T1000 (cell line): ENCODE results near the gene CDC7.

Experiments used
- DNase-seq: peaks from one replicate; lab custom pipeline; 2025; ENCODE audit warnings: mixed read lengths; lab: John Stamatoyannopoulos, UW

The CDC7 gene

DNA sequence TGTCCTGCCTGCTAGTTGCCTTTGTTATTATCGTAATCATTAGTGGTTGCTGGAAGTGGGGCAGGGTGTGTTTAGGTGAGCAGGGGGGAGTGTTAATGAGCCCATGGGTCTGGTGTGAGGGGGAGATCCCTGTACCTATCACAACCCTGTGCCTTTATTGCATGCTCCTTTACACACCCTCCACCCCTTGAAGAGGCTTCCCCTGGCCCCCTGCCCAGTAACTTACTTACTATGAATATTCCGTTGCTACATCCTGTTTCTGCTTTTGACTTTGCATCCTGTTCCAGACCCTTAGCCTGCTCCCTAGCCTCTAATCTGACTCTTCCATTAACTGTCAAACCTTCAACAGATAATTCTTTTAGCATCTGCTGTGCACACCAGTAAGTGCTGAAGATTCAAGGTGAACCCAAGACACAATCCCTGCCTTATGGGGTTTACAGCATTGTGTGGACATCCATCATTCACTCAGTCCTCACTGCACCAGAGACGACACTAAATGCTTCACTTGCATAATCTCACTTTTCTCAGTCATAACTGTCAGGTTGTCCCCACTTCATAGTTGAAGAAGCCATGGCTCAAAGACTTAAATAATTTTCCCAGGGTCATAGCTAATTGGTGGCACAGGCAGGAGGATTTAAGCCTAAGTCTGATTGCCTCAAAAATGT, 47.9 kb downstream of the CDC7 start:
- DNase-seq: no peak

DNA sequence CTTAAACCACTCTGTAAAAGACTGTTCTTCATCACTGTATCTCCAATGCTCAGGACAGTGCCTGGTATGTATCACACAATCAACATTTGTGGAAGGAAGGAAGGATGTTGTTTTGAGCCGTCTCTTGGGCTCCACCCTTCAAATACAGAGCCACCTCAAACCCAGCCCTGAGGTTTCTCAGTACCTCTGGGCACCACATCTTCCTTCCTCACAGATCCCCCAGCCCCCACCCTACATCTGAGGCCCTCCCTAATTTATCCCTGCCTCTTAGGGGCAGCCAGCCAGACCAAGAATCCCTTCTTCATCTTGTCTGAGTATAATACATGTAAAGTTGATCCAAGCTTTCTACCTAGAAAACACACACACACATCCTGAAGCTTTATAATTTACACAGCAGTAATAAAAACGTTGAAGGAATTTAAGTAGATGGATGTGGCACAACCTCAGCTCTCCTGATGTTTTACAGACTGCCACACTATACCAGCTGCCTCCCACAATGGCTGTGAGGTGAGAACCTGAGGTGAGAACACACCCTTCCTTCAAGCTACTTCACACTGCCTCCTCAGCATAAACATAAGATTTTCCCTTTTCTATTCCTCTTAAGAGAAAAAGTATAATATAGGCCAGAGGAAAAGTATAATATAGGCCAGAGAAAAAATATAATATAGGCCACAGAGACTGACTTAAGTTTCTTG, 48.5 kb downstream of the CDC7 start:
- no peak for DNase-seq

DNA sequence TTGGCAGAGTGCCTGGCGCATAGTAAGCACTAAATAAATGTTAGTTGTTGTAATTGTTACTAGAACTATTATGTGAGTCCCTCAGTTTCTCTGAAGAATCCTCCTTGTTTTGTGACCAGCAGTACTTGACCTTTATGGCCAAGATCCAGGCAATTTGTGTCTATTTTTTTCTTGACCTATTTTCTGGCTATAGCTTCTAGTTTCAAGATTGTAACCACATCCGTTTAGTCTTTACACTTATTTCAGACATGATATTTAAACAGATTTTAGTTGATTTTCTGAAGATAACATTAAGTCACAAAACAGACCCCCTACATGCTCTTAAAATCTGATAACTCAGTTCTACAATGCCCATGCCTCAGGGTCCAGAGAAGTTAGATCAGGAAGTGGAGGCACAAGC, 50.3 kb downstream of the CDC7 start:
- DNase-seq: no peak

DNA sequence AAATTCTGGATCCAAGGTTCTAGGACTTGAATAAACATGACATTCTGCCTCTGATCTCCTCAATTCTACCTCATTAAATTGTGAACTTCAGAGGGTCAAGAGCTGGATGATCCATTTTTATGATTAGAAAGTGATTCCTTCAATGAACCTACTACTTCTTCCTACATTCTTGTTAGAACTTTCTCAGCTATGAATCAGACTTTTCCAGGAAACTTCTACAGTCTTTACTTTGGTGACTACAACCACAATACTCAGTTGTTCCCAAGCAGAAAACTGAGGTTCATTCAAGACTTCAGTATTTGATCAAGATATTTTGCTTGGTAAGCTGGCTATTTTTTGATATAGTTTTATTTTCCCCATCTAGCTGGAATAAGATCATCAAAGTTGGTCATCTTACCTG, 51.4 kb downstream of the CDC7 start:
- no peak for DNase-seq

DNA sequence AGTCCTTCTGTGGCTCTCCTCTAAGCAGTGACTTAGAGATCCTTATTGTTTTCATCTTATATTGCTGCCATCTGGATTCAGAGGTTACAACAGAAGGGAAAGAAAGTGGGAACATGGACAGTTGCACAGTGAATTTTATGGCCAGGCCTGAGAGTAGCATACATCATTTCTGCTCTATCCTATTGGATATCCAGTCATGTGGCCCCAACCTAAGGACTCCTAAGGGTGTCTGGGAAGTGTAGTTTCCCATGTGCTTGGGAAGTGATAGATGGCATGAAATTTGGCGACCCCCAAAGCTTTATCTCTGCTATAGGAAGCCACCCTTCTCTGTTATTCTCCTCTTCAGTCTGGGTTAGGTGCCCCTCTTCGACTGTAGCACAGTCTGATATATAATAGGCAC, 51.9 kb downstream of the CDC7 start:
- DNase-seq: no peak

DNA sequence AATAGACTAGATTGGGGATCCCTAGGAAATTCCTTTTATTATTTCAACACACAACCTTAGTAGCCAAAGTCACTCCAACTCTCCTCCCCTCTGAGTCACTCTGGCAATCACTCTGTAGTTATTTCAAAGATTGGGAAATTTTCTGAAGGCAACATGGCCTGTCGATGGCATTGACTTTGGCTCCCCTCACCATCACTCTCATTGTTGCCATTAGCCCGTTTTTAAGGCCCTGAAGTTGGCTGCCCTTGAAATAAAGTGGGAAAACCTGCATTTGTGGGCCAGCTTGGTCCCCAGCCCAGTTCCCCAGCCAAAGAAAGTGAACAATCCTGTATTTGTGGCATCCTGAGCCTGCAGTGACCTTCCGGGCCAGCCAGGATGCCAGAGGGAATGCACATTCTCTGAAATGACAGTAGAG, 52.5 kb downstream of the CDC7 start:
- DNase-seq: no peak

DNA sequence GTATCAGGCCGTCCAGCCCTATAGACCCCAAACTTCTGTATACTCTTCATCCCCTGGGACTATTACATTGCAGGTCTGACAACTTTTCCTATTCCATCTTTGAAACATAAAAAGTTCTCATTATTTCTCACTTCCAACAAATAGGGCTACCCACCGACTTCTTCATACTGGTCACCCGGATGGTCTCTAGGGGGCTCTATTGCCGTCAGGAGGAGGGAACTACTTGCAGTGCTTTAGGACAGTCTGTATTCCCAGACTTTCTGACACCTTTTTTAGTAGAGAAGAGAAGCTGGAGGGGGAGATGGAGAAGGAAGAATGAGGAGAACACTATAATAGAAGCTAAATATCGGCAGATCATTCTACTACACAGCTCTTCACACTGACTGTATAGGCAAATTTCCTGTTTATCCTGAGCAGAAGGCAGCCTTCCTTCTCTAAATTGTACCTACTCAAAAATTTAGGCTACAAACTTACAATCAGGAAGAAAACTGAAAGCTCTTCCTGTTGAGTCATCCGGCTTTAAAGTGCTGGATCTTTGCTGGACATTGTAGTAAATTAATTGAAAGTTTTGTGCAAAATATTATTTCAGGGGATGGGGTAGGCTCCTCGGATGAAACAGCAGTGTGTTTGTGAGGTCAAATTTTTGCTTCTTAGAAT, 54.6 kb downstream of the CDC7 start:
- no peak for DNase-seq

DNA sequence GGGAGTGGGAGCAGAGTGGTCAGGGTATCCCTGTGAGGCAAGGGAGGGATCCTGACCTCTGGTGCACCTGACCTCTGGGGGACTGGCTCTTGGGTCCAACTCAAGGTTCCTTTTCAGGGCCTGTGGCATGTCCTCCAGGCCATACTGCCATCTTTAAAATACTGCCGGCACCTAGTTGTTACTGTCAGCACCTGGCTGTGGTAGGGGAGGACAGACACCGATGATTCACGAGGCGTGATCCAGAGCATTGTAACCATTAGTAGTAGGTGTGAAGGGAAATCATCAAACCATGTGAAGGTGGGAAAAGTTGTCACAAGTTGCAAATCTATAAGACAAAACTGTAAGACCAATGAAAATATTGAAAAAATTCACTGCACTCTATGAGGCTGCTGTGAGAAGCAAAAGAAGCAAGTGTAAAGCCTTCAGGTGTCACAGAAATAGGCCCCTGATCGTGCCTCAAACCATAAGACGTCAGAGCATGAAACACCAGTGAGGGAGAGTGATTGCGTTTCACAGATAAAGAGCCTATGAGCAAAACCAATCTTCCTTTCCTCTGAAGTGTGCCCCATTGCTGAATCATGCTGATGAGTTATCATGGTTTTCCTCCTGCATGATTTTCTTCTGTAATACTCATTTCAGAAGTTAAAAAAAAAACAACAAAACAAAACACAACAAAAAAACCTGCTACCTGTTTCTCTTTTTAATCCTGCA, 55.3 kb downstream of the CDC7 start:
- DNase-seq: no peak

DNA sequence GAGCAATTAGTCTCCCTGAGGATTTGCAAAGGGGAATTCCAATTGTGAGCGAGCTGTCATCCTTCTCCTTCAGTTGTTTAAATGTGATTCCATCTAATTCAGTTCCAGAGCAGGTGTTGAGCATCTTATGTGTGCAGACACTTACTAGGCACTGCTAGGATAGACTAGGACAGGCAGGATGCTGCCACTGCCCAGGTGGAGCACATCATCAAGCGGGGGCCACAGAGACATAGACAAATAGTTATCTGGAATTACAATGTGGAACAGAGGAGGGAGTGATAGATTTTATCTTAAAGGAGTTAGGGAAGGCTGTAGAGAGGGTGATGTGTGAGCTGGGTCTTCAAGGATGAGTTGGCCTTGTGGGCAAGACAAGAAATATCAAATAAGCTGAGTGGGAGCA, 55.9 kb downstream of the CDC7 start:
- no peak for DNase-seq

DNA sequence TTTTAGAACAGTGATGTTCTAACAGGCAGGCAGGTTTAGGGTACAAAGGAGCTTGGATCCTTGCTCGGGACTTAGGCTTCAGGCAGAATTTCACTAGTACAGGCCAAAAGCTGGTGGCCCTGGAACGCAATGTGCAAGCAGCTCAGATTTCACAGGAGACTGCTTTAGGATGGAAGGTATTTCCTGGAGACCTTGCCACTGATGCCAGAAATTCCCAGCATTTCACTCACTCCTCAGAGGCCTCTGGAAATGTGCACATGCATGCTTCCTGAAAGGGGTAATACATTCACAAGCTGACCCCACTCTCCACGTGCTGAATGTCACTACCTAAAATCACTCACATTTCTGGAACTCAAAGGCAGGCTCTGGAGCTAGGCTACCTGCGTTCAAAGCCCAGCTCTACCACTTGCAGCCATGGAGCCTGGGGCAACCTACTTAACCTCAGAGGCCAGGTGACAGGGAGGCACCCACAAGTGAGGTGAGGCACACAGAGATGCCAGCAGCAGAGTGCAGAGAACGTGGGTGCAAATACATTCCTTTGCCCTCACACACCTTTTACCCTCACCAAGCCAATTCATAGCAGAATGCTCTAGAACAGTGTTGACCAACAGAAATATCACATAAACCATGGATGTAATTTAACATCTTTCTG, 56.5 kb downstream of the CDC7 start:
- DNase-seq: no peak

DNA sequence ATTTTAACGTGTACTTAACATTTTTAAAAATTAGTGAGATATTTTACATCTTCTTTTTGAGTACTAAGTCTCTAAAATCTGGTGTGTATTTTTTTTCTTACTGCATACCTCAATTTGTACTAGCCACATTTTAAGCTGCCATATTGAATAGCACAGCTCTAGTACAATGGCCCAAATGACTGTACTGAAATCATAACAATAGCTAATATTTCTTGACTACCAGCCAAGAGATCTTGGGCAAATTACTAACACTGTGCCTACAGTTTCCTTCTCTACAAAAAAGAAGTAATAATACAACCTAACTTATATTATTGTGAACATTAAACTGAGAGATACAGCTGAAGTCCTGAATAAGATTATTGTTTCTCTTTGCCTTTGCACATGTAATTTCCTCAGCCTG, 57.2 kb downstream of the CDC7 start:
- DNase-seq: no peak

DNA sequence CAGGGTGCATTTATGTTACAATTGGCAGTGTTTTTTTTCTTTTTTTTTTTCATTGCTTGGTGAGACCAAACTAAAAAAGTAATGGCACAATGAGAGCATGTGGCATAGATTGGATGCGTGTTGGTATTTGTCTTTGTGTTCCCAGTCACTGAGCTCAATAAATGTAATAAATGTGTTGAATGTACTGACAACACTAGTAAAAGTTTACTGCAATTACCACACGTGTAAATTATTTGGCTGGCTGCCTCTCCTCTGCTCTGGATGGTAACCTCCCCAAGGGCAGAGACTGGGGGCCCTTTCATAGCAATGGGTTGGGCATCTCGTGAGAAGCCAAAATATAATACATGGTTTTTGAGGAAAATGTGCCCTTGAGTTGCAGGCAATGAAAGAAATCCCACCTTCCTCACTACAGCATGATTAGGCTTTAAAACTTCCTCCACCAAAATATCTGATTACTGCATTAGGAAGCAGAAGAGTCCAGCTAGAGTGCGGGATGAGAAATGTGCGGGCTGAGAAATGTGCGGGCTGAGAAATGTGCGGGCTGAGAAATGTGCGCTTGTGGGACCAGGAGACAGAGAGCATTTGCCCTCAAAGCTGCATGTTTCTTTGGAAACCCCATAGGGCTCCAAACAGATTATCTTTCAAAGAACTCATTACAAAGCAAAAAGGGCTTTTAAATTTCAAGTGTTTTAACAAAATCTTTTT, 58.5 kb downstream of the CDC7 start:
- DNase-seq: no peak

DNA sequence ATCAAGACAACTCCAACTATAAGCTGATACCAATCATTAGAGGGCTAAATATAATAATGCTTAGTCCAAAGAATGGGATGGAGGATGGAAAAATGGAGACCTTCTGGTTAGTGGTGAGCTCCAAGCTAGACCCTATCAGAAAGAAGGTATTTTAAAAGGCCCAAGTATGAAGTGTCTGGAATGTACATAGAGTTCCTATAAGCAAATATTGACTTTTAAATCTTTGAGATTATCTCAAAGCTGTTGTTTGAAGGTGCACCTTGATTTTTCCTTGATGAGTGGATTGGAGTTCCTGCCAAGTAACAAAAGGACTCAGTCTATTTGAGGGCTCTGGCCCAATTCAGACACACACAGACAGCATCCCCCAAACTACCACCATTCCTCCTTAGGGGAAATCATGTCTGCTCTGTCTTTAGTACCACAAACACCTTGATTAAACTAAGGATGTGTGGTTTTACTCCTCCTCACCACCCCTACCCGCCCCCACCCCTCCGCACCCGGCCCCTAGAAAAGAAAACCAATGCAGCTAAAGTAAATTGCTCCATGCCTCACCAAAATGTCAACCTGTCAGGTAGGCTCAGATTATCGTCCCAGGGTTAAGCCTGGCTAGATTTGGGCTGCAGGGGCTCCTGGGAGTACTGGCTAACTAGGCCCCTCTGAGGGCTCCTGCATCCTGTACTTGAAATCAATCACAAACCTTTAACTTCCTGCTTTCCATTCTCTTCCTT, 59.4 kb downstream of the CDC7 start:
- no peak for DNase-seq

DNA sequence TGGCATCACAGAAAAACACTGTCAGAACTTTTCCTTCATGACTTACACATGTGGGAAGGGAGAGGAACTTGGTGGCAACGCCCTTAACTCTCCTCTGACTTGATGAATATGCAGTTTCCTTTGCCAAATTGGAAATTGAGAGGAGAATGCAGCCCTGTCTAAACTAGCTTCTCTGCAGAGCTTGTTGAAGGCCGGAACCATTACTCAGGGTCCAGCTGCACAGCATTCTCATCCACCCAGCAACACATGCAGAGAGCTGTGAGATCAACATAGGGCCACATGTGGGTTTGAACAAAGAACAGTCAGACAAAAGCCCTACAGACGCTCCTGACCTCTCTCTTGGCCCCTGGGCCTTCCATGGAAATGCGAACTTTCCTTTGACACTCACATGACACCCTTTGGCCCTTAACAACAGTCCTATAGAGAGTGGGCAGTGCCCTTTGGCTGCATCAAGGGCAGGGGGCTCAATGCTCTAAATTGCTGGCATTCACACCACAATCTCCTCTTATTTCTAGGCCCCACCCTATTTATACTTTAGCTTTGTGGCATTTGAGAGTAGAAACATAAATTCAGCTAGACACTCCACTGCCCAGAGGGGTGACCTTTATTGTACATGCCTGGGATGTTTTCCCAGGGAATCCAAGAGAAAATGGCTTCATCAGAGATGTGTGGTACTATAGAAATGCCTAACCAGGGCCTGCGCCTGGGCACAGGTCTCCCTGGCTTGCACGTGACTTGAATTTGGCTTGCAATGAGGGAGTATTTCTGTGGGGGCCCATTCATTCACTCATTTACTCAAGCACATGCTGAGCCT, 64.4 kb downstream of the CDC7 start:
- DNase-seq: no peak

DNA sequence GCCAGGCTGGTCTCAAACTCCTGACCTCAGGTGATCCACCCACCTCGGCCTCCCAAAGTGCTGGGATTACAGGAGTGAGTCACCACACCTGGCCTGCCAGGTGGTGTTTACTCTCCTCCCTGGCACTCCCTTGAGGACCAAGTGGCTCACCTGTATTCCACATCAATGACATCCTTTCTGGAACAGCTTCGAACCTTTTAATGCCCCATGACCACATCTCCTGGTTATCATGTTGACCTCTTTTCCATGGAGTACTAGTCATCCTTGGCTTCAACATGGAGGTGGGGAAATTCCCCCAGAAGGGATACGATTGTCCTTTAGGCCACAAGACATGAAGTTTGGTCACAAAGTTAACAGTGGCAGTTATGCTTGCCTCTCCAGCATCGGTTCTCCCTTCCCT, 66.9 kb downstream of the CDC7 start:
- DNase-seq: no peak

DNA sequence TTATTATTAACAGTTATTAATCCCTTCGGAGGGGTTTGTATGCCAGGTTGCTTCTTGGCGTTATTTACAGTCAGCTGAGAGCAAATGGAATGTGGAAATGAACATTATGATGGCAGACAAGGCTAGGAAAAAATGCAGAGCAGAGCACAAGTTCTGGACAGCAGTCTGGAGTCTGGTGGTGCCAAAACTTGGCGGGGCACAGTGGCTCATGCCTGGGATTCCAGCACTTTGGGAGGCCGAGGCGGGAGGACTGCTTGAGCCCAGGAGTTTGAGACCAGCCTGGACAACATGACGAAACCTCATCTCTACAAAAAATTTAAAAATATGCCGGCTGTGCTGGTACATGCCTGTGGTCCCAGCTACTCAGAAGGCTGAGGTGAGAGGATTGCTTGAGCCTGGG, 67.6 kb downstream of the CDC7 start:
- no peak for DNase-seq

DNA sequence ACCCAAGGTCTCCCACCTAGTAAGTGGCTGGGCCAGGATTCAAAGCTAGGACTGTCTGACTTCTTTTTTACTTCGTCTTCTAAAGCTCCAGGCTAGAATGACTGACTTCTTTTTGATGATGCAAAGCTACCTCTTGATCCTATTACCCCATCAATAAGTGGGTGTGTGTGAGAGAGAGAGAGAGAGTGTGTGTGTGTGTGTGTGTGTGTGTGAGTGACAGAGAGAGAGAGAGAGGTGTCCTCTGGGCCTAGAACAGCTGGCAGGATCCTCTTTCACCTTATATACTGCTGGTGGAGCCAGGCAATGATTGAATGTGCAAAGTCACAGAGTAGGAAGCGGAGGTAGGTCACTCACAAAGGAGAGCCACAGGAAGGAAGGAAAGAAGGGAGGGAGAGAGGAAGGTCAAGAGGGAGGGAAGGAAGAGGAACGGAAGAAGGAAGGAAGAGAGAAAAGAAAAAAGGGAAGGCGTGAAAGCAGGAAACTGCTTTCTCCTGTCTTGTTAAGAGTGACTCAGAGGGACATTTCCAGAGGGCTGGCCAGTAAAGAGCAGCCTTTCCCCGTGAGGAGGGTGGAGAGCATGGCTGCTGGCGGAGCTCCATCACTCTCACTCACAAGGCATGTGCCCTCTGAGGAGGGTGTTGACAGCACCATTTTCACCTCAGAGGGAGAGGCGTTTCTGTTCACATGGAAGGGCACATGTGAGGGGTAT, 68.9 kb downstream of the CDC7 start:
- DNase-seq: peak; percentile 78

DNA sequence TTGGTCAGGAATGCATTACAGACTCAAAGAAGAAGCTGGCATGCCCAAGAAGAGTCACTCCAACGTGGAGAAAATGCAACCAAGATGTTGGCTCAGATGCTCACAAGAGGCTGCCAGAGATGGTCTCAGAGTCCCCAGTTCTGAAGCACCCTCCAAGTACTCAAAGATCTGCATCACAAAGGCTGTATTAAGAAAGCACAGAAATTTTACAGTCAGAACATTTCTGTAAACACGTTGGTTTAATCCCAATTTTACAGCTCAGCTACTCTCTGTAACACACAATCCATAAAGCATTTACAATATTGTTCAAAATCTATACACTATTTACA, 69.4 kb downstream of the CDC7 start:
- no peak for DNase-seq

DNA sequence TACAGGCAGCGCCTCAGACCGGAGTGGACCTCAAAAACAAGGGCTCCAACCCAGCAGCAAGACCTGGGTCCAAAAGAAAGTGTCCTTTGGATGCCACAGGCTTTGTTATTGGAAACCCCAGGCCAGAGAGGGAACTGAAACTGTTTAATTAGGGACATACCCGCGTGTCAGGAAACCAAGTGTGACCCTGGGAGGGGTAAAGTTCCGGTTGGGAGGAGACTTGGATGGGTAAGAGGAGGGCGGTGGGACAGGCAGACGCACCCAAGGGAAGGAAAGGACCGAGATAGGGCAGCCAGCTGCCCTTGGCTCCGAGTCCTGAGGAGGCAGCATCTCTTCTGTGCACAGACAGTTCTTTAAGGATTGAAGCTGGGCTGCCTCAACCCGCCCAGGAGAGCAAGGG, 71.4 kb downstream of the CDC7 start:
- DNase-seq: no peak
